HG02759 (cell line): ENCODE measurements around the gene TSACC.
A peak's percentile ranks its signal among the peaks of the same experiment; 100 is the strongest.
"Not testable (repeated sequence)": the region's sequence is repeated elsewhere in the genome, so short reads cannot be mapped to it uniquely, and the experiment has no call there.

Experiments
- ATAC-seq: cut with Tn5 transposase; IDR thresholded peaks from one replicate; pipeline ENCODE4 v1.9.1; 2021; ENCODE audit warnings: mild to moderate bottlenecking, moderate library complexity; ENCODE audit not compliant: unreplicated experiment

TSACC gene

DNA sequence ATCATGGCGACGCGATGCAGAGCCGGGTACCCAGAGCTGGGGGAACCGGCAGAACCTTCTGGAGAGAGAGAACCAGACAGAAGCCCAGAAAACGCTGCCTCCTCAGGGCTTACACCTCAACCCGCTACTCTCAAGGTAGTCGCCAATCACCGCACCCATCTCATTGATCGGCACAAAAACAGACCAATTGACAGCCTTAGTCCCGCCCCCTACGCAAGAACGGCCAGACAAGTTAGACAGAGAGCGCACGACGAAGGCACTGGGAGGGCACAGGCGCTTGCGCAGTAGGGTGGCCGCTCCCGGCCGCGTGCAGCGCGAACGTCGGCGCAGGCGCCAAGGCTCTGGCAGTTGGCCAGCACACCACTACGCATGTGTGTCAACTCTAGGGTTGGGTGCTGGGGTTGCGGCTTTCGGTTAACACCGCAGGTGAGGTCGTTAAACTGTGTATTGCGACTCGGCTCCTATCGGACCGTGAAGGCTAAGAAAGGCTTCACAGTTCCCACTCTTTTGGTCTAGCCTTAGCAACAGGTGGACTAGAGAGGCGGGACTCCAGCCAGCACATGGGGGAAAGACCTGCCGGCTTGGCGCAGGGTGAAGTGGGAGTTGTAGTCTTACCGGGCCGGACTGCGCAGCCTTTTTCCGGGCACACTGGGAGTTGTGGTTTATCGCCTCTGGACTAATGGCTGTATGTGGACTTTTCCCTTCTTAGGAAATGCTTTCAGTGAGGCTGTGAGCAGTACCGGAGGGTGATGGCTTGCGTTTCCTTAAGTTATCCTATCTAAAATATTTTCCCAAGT, at the start of gene TSACC, which contains the start of gene CCT3:
TSACC (plus strand) TSS at position 347 of the 797 bp plus-strand sequence. CDS start 1,232 bp downstream, outside the sequence.
CCT3 (minus strand) TSS at position 113 of the 797 bp plus-strand sequence; CDS start at position 5, 108 bp downstream.
- peak; percentile 92 for ATAC-seq

DNA sequence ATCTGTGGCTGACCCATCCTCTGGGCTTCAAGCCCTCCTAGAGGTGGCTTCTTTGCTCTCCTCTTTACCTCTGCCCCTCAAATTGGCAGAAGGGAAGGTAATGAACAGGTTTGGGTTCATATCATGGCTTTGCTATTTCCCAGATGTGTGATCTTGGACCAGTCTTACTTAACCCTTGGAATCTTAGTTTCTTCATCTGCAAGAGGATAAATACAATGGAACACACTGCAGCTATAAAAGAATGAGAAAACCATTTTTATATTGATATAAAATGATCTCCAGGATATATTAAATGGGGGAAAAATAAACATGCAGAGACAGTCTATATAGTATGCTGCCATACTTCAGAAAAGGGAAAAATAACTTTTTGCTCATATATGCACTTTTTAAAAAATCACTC, 48.5 kb upstream of the TSACC start:
- ATAC-seq, result no peak

DNA sequence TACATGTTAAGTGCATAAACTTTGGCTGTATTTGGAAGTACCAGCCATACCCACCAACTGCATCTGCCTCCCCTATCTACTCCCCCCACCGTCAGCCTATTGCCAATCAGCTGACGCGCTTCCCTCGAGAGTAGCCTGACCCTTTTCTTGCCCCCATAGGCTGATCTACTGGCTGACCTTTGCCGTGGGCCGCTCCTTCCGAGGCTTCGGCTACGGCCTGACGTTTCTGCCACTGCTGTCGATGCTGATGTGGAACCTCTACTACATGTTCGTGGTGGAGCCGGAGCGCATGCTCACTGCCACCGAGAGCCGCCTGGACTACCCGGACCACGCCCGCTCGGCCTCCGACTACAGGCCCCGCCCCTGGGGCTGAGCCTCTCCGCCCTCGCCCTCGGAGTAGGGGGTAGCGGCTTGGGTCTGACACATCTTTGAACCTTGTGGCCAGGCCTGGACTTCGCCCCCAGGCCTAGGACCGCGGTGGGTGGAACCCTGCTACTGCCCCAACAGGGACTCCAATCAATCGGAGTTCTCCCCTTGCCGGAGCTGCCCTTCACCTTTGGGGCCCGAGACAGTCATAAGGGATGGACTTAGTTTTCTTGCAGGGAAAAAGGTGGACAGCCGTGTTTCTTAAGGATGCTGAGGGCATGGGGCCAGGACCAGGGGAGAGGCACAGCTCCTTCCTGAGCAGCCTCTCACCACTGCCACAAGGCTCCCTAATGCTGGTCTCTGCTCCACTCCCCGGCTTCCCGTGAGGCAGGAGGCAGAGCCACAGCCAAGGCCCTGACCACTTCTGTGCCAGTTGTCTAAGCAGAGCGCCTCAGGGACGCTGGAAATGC, 46.9 kb upstream of the TSACC start:
- peak; percentile 68 for ATAC-seq

DNA sequence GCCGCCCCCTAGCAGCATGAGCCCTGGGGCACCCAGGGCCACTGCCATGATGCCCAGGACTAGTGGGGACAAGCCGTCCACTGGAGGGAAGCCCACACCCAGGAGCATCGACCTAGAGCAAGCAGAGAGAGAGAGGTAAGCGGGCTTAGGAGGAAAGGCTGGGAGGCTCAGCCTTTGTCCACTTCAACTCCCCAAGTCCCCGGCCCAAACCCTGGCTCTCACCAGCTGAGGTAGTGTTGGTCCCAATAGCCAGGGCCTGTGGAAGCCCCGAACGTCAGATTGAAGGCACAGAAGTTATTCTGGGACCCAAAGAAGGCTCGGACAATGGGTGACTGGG, 45.3 kb upstream of the TSACC start:
- no peak for ATAC-seq

DNA sequence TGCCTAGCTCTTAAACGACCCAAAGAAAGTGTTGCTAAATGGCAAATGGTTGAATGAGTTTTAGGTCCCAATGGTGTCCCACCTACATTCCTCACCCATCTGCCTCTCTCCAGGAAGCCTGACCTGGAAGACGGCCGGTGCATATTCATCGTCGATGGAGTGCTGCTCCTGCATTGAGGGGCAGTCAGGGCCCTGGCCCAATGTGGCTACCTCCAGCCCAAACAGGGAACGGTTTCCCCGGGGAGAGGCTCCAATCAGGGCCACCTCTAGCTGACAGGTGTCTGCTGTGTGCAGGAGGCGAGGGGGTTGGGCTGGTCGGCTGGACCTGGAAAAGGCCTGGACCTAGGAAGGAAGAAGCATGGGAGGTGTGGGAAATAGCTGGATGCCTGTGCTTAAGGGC, 44.4 kb upstream of the TSACC start:
- ATAC-seq, result no peak

DNA sequence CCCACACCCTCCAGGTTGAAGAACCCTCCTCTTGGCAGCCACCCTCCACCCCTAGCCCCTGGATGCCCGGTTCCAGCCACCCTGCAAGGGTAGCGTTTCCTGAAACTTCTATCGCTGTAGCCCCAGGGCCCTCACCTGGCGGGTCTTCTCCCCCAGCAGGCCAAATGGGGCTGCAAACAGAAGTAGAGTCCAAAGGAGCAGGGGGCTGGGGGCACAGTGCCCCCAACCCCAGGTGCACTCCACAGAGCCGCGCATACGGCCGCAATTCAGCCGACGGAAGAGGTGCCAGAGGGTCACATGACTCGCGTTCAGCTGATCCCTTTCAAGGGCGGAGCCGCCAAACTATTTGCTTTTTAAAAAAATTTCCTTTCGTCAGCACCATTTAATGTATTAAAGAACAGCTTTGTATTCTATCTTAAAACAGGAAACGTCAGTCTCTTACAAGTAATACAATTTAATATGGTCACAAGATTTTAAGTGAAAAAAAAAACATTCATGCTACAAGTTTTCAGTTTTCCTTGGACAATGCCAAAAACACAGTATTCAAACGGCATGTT, 42.9 kb upstream of the TSACC start, which contains the start of gene GLMP:
GLMP (minus strand) TSS at position 289 of the 557 bp plus-strand sequence; CDS start at position 255, 34 bp downstream.
- ATAC-seq, result peak; percentile 54

DNA sequence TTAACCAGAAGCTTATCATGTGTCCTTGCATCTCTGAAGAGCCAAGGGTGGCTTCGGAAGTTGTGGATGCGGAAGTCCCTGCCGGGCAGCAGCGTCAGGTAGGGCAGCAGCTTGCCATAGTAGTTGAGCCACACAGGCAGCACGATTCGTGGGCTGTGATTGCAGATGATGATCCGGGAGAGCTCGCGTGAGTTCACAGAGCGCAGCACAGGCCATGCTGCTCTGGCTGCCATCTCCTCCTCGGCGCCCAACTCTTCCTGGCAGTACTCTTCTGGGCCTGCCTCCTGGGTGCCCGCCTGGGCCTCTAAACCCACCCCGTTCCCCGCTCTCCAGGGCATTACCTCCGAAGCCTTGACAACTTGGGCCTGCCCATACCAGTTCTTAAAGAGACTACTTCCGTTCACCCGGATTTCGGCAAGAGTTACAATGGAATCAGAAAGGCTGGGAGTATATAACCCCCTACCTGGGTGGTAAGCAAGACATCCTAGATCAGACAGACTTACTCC, 39.4 kb upstream of the TSACC start, which contains the start of gene VHLL:
VHLL (minus strand) TSS at position 456 of the 506 bp plus-strand sequence; CDS start at position 338, 118 bp downstream.
- ATAC-seq, result no peak

DNA sequence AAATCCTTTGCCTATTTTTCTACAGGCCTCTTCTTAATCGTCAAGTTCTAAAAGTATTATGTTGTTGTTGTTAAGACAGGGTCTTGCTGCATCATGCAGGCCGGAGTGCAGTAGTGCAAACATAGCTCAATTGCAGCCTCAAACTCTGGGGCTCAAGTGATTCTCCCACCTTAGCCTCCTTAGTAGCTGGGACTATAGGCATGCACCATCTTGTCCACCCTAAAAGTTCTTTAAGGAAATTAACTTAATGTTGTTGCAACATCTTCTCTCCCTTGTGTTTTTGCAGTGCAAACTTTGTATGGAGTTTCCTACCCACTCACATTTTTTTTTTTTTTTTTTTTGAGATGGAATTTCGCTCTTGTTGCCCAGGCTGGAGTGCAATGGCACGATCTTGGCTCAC, 35.1 kb upstream of the TSACC start:
- no peak for ATAC-seq

DNA sequence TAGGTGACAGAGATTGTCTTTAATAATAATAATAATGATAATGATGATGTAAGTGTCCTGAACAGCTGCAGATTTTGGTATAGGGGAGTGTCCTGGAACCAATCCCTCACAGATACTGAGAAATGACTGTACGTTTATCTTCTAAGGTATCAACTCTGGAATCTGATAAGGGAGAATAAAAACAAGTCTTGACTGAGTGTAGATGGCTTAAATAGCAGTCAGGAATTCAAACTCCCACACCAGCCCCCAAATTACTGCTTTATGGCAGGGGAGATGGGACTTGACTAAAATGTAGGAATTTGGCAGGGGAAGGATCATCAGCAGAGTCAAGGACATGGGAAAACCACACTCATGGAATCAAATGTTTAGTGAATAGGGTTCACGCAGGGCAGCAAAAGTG, 33.1 kb upstream of the TSACC start:
- ATAC-seq, result no peak

DNA sequence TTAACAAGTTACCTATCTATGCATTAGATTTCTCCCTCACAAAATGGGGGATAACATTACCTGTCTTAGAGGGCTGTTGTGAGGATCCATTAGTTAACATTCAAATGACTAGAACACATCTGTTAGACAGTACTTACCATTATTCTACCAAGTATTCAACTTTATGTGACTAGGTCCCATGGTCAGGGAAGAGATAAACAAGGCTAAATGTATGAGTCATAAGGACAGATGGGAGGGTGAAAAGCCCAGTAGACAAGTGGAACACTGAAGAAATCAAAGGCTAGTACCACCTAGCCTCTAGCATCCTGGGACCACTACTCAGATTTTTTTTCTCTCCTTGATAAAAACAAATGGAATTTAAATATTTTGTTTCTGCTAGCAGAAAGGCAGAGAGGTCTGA, 30.2 kb upstream of the TSACC start:
- no peak for ATAC-seq

DNA sequence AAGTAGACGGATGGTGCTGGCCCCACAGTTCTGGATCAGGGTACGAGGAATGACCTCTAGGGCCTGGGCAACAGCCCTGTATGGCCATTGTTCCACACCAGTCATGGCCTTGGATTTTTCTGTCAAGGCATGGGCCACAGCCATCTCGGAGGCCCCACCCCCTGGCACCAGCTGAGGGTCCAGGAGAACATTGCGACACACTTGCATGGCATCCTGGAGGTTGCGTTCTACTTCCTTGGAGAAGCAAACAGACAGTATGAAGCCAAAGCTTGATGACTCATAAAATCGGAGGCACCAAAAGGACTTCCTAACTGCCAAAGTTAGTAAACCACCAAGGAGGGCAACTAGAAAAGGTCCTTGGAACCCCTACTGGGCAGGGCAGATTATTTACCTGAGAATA, 27.4 kb upstream of the TSACC start:
- no peak for ATAC-seq

DNA sequence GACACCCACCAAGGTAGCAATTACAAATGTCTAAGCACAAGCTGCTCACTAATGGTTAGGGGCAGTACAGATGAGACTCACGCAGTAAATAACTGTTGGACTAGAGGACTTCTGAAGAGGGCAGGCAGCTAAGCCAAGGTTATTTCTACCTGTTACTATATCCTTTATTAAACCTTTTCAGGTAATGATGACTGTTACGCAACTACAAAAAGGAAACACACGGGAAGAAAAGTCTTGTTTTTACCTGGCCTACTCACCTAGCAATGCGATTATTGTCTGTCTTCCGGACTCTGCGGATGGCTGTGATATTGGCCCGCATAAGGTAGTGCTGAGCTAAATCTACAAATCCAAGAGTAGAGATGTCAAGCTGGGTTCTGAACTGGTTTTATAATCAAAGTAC, 21.4 kb upstream of the TSACC start:
- ATAC-seq, result no peak

DNA sequence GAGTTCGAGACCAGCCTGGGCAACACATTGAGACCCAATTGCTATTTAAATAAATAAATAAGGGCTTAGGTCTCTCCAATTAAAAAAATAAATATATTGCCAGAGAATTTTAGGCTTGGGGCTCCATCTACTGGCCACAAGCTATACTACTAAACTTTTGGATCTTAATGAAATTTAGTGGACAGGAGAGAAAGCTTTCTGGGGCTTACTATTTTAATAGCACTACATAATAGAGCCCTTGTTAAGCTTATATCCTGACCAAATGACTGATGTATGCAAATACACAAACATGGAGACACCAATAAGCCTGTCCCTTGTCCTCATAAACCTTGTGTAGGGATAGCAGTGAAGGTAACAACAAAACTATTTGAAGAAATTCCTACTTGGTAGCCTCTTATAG, 18.7 kb upstream of the TSACC start:
- ATAC-seq, result no peak

DNA sequence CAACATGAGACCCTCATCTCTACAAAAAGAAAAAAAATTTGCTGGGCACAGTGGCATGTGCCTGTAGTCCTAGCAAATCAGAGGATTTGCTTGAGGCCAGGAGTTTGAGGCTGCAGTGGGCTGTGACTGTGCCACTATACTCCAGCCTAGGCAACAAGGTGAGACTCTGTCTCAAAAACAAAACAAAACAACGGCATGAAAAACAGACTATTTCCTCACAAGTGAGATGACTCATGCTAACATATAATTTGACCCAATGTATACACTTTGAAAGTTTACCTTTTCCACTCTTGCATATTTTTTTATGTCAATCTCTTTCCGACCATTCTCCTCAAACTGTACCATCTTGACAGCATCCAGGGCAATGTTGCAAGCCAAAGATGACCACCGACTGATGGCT, 17.8 kb upstream of the TSACC start:
- no peak for ATAC-seq

DNA sequence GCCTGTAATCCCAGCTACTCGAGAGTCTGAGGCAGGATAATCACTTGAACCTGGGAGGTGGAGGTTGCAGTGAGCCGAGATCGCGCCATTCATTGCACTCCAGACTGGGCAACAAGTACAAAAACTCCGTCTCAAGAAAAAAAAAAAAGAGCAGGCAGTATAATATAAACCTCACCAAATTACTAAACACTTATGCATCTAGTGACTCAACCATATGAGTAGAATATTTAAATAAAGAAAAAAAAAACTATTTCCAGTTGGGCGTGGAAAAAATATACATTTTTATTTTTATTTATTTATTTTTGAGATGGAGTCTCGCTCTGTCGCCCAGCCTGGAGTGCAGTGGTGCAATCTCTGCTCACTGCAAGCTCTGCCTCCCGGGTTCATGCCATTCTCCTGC, 15.1 kb upstream of the TSACC start:
- not testable (repeated sequence) for ATAC-seq

DNA sequence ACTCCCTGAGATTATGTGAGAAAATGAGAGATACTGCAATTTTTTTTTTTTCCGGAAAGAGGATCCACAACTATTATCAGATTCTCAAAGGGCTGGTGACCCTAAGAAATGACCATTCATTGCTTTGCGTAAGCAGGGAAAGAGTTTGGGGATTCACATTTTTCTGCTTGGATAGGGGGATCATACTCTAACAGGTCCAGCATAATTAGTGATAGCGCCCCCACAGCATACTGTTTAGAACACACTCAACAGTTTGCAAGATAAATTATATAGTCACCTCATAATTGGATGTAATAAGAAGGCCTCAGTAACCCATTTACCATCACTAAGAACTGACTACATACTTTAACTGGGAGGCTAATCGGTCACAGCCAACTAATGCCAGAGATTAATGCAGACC, 2.1 kb upstream of the TSACC start:
- ATAC-seq, result no peak

DNA sequence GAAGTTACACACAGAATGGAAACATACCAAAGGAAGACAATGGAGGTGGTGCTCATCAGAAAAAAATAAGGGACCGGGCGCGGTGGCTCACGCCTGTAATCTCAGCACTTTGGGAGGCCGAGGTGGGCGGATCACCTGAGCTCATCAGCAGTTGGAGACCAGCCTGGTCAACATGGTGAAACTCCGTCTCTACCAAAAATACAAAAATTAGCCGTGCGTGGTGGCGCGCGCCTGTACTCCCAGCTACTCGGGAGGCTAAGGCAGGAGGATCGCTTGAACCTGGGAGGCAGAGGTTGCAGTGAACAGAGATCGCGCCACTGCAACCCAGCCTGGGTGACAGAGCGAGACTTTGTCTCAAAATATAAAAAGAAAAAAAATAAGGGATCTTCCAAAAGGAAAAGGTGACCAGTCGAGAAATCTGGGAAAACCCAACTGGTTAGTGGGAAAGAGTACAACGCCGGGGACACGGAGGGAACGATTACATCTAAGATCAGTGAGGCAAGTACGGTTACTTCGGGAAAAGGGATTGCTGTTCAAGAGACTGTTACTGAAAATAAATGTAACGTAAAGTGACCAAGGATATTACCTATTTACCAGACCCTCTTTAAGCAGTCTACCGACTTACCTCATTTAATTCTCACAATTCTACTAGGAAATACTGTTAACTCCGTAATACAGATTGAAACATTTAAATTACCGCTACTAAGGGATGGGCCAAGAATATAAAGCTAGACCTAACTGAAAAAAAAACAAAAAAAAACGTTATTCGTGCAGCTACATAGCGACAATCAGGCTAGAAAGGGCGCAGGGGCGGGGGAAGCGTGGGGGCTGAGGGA, 1.1 kb upstream of the TSACC start:
- ATAC-seq, result no peak

DNA sequence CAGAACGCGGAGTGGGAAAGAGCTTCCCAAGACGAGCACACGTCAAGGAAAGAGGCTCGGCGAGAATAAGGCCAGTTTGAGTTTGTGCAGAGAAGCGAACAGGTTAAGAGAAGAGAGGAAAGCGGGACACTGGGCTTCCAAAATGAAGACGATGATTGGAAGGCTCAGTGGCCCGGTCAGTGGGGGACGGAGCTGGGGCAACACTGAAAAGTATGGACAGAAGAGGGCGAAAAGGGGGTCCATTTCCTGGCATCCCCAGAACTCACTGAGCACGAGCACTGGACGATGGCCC, 492 bp upstream of the TSACC start:
- no peak for ATAC-seq

DNA sequence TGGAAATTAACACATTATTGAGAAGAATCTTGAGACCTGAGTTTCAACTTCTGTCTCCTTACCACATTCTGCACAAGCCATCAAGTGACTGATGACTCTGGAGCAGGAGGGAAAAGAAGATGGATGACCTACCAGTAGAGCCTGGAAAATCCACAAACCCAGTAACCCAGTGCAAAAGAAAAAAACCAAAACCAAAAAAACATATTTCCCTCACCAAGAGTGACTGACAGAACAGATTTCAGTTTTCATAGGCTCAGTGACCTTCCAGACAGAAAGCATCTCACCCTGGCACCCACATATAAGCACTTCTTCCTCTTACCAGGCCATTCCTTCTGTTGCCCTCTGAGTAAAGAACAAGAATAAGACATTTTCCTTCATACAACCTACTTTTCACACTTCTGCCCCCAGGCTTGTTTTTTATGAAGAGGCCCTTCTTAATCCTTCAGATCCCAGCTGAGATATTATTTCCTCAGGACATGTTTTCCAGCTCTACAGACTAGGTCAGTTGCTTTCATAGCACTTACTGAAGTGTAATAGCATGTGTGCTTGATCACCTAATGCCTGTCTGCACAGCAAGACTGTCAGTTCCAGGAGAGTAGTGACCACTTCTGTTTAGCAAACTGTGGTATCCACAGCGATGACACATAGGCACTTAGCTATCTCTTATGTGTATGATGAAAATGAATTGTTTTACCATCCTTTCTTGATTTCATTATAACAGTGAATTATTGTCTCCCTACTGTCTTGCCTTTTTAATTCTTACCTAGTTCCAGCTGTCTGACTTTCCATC, 4.0 kb downstream of the TSACC start:
- ATAC-seq, result no peak

DNA sequence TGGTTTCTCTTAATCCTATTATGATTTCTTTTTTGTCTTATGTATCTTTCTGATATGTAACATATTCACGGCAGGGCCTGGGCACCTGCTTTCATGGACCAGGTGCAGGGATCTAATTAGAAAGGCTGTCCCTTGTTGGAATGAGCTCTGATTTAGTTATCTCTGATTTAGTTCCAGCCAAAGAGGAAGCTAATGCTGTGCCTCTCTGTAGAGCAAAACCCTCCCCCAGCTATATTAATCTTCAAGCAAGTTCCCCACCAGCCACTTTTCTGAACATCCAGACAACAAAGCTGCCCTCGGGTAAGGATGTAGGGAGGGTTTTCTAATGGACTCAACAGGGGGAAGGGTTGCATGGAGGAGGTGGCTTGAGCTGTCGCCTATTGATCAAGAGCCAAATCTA, 6.1 kb downstream of the TSACC start:
- no peak for ATAC-seq
